ENCODE measurements around the gene HGF.

DNA sequence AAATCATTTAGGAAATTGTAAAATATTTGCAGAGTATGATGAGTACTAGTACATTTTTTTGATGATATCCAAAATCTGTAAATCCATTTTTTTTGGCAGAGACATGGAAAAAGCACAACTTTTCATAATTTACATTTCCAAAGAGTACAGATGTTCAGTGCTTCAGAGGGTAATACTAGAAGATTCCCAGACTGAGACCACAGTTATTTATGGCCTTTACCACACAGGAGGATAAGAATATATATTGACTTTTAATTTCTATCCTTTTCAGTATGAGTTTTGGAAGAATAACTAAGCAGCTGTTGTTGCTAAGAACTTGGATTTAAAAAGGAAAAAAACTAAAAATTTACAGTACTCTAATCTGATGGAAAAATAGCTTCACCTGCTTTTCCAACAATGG is 61.9 kb downstream of the HGF start:
- TF ChIP-seq, protein P1, sequence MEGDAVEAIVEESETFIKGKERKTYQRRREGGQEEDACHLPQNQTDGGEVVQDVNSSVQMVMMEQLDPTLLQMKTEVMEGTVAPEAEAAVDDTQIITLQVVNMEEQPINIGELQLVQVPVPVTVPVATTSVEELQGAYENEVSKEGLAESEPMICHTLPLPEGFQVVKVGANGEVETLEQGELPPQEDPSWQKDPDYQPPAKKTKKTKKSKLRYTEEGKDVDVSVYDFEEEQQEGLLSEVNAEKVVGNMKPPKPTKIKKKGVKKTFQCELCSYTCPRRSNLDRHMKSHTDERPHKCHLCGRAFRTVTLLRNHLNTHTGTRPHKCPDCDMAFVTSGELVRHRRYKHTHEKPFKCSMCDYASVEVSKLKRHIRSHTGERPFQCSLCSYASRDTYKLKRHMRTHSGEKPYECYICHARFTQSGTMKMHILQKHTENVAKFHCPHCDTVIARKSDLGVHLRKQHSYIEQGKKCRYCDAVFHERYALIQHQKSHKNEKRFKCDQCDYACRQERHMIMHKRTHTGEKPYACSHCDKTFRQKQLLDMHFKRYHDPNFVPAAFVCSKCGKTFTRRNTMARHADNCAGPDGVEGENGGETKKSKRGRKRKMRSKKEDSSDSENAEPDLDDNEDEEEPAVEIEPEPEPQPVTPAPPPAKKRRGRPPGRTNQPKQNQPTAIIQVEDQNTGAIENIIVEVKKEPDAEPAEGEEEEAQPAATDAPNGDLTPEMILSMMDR (IDR thresholded peaks at IDR 0.05), result no peak
- TF ChIP-seq EZH2 (IDR thresholded peaks at IDR 0.05; ENCODE audit: borderline replicate concordance, insufficient read depth, low read depth, low read length, poor library complexity, severe bottlenecking), result no peak

Measured in B cell (primary cell).